Osteoblast (primary cell): Measurements from ENCODE around the gene RELCH. TPM values are rescaled to one million over a fixed set of nuclear protein-coding genes. Genes with fewer than 3 reads are reported as not detected.

Experiments
- DNase-seq: peaks from one replicate; pipeline ENCODE4 v3.0.0; 2011; ENCODE audit warnings: low spot score, mixed read lengths; ENCODE audit not compliant: insufficient read length; ENCODE audit errors: missing footprints
- H2AFZ ChIP-seq: 2 replicates; pipeline ENCODE4 v1.6.0; 2011; ENCODE audit warnings: mild to moderate bottlenecking, low read length
- H3K27ac ChIP-seq: 2 replicates; pipeline ENCODE4 v1.5.1; 2011; ENCODE audit warnings: mild to moderate bottlenecking, low read depth, low read length, moderate library complexity
- H3K27me3 ChIP-seq: 2 replicates; pipeline ENCODE4 v1.6.0; 2012; ENCODE audit warnings: mild to moderate bottlenecking, control low read depth, inconsistent platforms, low read length, moderate library complexity; ENCODE audit not compliant: insufficient read depth
- H3K36me3 ChIP-seq: 2 replicates; pipeline ENCODE4 v1.5.1; 2011; ENCODE audit warnings: mild to moderate bottlenecking, low read length, control low read depth, moderate library complexity; ENCODE audit not compliant: insufficient read depth
- H3K4me1 ChIP-seq: 2 replicates; pipeline ENCODE4 v1.5.1; 2011; ENCODE audit warnings: mild to moderate bottlenecking, low read length, control low read depth, moderate library complexity; ENCODE audit not compliant: insufficient read depth
- H3K4me2 ChIP-seq: 2 replicates; pipeline ENCODE4 v1.6.0; 2011; ENCODE audit warnings: mild to moderate bottlenecking, low read length; ENCODE audit not compliant: insufficient read depth
- H3K4me3 ChIP-seq: fragments of 200-600 bp; sonication (generic); 3 replicates; pipeline ENCODE4 v1.5.1; 2012; ENCODE audit warnings: mild to moderate bottlenecking, low read length, inconsistent platforms; ENCODE audit not compliant: insufficient read depth
- H3K79me2 ChIP-seq: 2 replicates; pipeline ENCODE4 v1.6.0; 2012; ENCODE audit warnings: mild to moderate bottlenecking, low read length, control low read depth, inconsistent platforms; ENCODE audit not compliant: insufficient read depth
- H3K9me3 ChIP-seq: 2 replicates; pipeline ENCODE4 v1.5.1; 2011; ENCODE audit warnings: low read depth, low read length, control low read depth
- H4K20me1 ChIP-seq: 2 replicates; pipeline ENCODE4 v1.6.0; 2012; ENCODE audit warnings: mild to moderate bottlenecking, low read length, control low read depth; ENCODE audit not compliant: insufficient read depth
- total RNA-seq: library from RNA; depleted of rRNA; stranded (reverse); fragments of >200 nt; gene quantifications from 2 replicates; pipeline ENCODE4 v1.2.3, GENCODE V29; 2012
- TF ChIP-seq, protein P1 (sequence below): IDR thresholded peaks from 2 replicates; pipeline ENCODE4 v1.5.1; 2011; ENCODE audit warnings: mild to moderate bottlenecking, low read depth, low read length, moderate library complexity; ENCODE audit errors: extremely low read depth

RELCH gene
- total RNA-seq, 1 donor: 34.0 TPM

DNA sequence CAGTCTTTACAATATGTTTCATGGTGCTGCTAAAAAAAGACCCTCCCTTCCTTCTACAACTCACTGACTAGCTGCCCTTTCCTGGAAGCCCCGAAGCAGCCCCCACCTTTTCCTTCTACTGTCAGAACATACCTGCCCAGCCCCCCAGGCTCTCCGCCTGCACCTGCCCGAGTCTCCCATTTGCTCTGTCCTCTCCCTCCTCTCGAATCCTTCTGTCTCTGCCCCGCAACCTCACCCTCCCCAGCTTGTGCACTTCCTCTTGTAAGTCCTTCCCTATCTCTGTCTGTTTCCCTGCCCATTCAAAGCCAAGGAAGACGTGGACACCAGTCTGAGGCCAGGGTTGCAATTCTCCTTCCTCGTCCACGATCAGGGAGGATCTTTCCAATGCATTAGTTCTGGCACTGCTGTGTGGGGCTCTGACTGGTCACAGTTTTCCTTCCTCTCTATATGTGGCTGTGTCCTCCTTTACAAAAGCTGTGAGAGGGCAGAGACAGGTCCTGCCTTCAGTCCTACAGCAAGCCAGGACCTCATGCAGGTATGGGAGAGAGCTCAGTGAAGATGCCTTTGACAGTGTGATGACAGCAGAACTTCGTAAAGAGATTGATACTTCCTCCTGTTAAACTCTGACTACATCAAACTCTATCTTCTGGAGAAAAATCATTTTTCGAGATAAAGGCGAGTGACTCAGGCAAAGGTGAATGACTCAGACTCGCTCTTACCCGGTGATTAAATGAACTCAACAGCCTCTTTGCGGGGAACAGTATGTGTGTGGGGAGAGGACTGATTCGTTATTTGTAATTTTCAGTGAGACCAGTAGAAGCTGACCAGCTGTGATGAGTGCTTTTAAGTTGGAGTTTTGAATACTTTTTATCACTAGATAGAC, 152.3 kb downstream of the RELCH start:
- Histone ChIP-seq H3K27ac (no peak overlapping the region), H3K36me3 (no peaks in the 10 kb centered on the region), H3K4me2 (peak overlapping the region; percentile 66), H3K79me2 (no peaks in the 10 kb centered on the region), H2AFZ (no peak overlapping the region), H3K9me3 (no peaks in the 10 kb centered on the region), H3K27me3 (peaks cover 18% of the 10 kb centered on the region), H3K4me1 (peaks cover 19% of the 10 kb centered on the region), H4K20me1 (no peaks in the 10 kb centered on the region), H3K4me3 (no peak overlapping the region)
- no peak for DNase-seq
- TF ChIP-seq, protein P1, sequence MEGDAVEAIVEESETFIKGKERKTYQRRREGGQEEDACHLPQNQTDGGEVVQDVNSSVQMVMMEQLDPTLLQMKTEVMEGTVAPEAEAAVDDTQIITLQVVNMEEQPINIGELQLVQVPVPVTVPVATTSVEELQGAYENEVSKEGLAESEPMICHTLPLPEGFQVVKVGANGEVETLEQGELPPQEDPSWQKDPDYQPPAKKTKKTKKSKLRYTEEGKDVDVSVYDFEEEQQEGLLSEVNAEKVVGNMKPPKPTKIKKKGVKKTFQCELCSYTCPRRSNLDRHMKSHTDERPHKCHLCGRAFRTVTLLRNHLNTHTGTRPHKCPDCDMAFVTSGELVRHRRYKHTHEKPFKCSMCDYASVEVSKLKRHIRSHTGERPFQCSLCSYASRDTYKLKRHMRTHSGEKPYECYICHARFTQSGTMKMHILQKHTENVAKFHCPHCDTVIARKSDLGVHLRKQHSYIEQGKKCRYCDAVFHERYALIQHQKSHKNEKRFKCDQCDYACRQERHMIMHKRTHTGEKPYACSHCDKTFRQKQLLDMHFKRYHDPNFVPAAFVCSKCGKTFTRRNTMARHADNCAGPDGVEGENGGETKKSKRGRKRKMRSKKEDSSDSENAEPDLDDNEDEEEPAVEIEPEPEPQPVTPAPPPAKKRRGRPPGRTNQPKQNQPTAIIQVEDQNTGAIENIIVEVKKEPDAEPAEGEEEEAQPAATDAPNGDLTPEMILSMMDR: no peak

DNA sequence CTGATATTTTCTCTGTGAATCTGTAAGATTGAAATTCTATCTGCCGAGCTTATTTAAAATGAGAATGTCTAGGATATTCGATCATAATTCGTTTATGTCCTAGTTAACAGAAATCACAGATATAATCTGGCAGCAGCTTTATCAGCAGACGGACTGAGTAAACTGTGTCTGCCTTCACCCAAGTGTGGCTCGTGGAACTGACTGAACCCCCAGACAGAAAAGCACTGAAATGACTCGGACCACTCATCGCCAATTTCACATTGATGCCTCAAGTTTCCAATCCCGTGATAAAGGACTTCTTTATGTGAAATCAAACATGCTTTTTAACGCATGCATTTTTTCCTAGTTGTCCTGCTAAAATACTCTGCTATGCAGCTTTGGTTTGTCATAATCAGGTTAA, 153.9 kb downstream of the RELCH start:
- no peaks in the 10 kb centered on the region for H4K20me1 ChIP-seq
- TF ChIP-seq, protein P1: no peak
- no peaks in the 10 kb centered on the region for H3K79me2 ChIP-seq
- H3K36me3 ChIP-seq: no peaks in the 10 kb centered on the region
- no peak overlapping the region for H2AFZ ChIP-seq
- no peak overlapping the region for H3K27ac ChIP-seq
- peaks cover 14% of the 10 kb centered on the region for H3K4me1 ChIP-seq
- DNase-seq: no peak
- H3K4me3 ChIP-seq: no peak overlapping the region
- peaks cover 34% of the 10 kb centered on the region for H3K27me3 ChIP-seq
- no peak overlapping the region for H3K4me2 ChIP-seq
- no peaks in the 10 kb centered on the region for H3K9me3 ChIP-seq

GRCh38 chr18:62341473-62341872, 154.4 kb downstream of the RELCH start:
- H3K4me1 ChIP-seq: peaks cover 14% of the 10 kb centered on the region
- H3K9me3 ChIP-seq: no peaks in the 10 kb centered on the region
- no peaks in the 10 kb centered on the region for H4K20me1 ChIP-seq
- peaks cover 38% of the 10 kb centered on the region for H3K27me3 ChIP-seq
- H3K4me2 ChIP-seq: no peak overlapping the region
- no peak overlapping the region for H2AFZ ChIP-seq
- no peak for DNase-seq
- H3K79me2 ChIP-seq: no peaks in the 10 kb centered on the region
- no peaks in the 10 kb centered on the region for H3K36me3 ChIP-seq
- no peak overlapping the region for H3K4me3 ChIP-seq
- TF ChIP-seq, protein P1: no peak
- no peak overlapping the region for H3K27ac ChIP-seq

DNA sequence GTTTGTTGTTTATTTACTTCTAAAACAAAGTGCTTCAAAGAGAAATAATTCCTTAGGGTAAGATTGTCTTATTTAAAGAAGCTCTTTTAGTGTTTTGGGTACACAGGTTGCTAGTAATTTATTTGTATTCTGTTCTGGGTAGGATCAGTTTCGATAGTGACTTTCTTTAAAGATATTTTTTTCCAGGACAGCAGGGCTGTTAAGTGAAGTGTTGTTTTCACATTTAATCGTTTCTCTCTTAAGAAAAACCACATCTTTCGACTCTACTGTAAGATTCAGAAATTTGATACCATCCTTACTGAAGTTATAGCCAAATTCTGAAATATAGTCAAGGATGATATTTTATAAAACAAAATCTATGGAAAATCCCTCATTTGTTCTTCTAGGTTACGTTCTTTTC, 155.8 kb downstream of the RELCH start:
- Histone ChIP-seq H3K4me3 (no peak overlapping the region), H3K27me3 (peaks cover 48% of the 10 kb centered on the region)
- TF ChIP-seq, protein P1: no peak

More for the DNA sequence above, 155.8 kb downstream of the RELCH start:
- Histone ChIP-seq H3K27ac (no peak overlapping the region), H3K9me3 (no peaks in the 10 kb centered on the region), H3K4me2 (no peak overlapping the region), H3K36me3 (no peaks in the 10 kb centered on the region), H3K79me2 (no peaks in the 10 kb centered on the region), H3K4me1 (peaks cover 14% of the 10 kb centered on the region), H2AFZ (no peak overlapping the region), H4K20me1 (no peaks in the 10 kb centered on the region)
- no peak for DNase-seq
